ENCODE results near the gene MEI1.
A peak's percentile ranks its signal among the peaks of the same experiment; 100 is the strongest.
"Not testable (repeated sequence)": the region's sequence is repeated elsewhere in the genome, so short reads cannot be mapped to it uniquely, and the experiment has no call there.

MEI1 gene

DNA sequence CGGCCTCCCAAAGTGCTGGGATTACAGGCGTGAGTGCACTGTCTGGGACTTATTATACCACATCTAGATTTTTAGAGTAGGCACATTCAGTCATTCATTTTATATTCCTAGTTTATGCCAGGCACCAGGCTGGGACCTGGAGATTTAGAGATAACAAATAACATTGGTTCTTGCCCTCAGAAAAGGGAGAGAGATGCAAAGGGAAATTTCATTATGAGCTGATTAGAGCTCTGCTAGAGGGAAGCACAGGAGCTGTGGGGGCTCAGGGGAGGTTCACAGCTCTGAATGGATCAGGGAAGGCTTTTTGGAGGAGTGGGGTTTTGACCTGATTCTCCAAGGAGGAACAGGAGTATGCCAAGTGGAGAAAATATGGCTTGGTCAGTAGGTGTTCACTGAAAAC, 32.3 kb downstream of the MEI1 start:
- TF ChIP-seq, protein P1, sequence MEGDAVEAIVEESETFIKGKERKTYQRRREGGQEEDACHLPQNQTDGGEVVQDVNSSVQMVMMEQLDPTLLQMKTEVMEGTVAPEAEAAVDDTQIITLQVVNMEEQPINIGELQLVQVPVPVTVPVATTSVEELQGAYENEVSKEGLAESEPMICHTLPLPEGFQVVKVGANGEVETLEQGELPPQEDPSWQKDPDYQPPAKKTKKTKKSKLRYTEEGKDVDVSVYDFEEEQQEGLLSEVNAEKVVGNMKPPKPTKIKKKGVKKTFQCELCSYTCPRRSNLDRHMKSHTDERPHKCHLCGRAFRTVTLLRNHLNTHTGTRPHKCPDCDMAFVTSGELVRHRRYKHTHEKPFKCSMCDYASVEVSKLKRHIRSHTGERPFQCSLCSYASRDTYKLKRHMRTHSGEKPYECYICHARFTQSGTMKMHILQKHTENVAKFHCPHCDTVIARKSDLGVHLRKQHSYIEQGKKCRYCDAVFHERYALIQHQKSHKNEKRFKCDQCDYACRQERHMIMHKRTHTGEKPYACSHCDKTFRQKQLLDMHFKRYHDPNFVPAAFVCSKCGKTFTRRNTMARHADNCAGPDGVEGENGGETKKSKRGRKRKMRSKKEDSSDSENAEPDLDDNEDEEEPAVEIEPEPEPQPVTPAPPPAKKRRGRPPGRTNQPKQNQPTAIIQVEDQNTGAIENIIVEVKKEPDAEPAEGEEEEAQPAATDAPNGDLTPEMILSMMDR (IDR thresholded peaks at IDR 0.05; ENCODE audit: extremely low read depth, missing control alignments), result no peak
- DNase-seq (ENCODE audit: low spot score), result no peak

DNA sequence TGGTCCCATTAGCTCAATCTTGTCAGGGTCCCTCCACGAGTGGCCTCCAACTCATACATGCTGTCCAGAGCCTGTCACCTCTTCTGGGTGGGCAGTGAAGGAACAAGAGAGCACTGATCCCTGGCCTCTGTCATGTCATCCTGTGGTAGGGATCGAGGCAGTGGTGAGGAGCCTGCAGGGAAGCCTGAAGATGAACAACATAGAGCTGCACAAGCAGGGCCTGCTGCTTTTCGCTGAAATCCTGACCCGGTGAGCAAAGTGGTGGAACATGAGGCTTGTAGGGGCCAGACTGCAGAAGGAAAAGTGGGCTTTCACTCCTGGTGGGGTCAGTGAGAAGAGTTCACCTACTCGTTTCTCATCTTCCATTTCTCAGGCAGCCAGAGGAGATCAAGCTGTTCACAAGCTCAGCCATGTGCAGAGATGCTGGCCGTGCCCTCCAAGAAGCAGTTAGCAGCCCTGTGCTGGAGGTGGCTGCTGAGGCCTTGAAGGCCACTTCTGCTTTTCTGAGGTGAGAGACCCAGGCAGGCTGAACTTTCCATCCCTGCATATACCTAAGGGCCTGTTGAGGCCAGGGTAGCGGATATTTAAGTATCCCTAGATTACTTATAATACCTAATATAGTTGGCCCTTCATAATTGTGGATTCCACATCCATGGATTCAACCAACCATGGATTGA, 32.9 kb downstream of the MEI1 start:
- TF ChIP-seq, protein P1 (IDR thresholded peaks at IDR 0.05; ENCODE audit: extremely low read depth, missing control alignments), result no peak
- DNase-seq (ENCODE audit: low spot score), result no peak

DNA sequence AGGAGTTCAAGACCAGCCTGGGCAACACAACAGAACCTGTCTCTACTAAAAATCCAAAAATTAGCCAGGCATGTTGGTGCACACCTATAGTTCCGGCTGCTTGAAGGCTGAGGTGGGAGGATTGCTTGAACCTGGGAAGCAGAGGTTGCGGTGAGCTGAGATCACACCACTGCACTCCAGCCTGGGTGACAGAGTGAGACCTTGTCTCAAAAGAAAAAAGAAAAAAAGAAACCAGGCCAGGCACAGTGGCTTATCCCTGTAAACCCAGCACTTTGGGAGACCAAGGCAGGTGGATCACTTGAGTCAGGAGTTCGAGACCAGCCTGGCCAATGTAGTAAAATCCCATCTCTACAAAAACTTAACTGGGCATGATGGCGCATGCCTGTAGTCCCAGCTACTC, 33.9 kb downstream of the MEI1 start:
- not testable (repeated sequence) for DNase-seq (ENCODE audit: low spot score)

DNA sequence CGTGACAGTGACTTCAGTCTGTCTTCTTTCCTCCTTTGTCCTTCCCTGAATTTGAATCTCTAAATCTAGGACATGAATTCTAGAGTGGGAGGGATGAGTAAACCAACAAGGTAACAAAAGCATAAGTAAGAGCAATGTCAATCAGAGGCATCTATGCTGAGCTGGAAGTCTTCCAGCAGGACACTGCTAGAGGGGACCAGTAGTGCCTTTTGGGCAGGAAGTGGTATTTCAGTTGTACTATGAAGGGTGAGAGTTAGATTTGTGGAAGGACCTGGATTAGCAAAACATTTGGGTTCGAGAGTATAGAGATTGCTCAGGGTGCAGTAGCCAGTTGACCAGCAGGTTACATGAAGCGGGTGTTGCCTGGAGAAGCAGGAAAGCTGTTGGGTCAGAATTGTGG, 40.3 kb downstream of the MEI1 start:
- TF ChIP-seq, protein P1 (IDR thresholded peaks at IDR 0.05; ENCODE audit: extremely low read depth, missing control alignments), result no peak
- DNase-seq (ENCODE audit: low spot score), result peak; percentile 38

DNA sequence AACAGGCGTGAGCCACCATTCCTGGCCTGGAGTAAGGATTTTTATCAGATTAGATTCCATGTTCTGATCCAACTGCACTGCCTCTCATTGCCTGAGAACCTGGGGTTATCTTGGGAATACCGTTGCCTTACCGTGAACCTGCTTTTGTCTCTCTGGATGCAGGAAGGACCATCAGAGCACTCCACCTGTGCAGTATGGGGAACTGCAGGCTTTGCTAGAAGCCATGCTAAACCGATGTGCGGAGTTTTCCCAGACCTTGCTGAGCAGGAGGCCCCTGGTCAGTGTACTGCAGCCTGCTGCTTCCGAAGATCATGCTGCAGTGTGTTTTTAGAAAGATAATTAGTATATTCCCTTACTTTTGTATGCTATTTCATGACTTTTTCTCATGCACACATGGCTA, 43.6 kb downstream of the MEI1 start:
- TF ChIP-seq, protein P1 (IDR thresholded peaks at IDR 0.05; ENCODE audit: extremely low read depth, missing control alignments), result no peak
- no peak for DNase-seq (ENCODE audit: low spot score)

DNA sequence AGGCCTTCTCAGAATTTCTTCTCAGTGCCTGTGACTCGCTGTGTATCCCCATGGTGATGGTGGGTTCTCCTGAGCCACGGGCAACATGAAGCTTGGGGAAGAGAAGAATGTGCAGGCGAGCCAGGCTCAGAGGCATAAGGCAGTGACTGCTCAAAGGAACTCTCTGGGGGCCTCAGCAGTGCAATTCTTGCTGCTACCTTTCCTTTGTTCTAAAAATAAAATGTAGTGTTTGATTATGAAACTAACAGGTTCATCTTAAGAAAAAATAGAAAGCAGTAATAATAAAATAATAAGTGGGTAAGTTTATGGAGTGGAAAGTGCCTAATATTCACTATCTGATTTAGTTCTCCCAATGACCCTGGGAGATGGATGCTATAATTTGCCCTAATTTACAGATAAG, 46.7 kb downstream of the MEI1 start:
- TF ChIP-seq, protein P1 (IDR thresholded peaks at IDR 0.05; ENCODE audit: extremely low read depth, missing control alignments), result no peak
- no peak for DNase-seq (ENCODE audit: low spot score)

DNA sequence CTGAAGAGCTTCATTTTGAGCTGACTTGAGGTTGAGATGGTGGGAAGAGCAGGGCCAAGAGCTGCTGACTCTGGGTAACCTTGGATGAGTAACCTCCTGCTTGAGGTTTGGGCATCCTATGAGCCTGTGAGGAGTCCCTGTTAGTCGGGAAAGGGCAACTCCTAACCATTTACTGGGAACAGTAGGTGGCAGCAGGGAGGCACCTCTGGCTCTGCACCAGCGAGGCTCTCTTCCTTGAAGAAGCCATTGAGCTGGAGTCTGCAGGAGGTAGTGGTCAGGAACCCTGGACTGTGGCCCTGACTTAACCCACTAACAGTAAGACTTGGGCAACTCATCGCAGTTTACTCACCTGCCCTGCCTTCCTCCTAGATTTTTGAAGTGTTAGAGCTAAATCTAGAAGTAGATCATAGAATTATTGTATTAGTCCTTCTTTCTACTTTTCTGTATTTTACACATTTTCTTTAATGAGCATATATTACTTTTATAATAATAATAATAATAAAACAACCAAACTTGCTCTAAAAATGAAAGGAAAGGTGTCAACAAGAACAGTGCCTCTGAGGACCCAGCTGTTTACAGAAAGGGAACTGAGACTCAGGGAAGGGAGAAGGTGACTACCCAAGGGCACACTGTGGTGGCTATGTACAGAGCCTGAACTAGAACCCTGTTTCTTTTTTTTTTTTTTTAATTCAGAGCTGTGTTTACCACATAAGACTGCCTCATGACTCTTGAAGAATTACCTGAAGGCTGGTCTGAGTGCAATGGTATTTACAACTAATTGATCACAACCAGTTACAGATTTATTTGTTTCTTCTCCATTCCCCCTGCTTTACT, 47.5 kb downstream of the MEI1 start:
- TF ChIP-seq, protein P1 (IDR thresholded peaks at IDR 0.05; ENCODE audit: extremely low read depth, missing control alignments), result peak; percentile 80
- DNase-seq (ENCODE audit: low spot score), result peak; percentile 60

Measured in GM20000 (cell line).